NCI-H1436 treated with DMSO at 0.1 percent for 48 hours (cell line): ENCODE data around the gene SLC6A20.

Source experiments
- DNase-seq: peaks from one replicate; lab custom pipeline; 2025; lab: John Stamatoyannopoulos, UW

SLC6A20 gene, protein sequence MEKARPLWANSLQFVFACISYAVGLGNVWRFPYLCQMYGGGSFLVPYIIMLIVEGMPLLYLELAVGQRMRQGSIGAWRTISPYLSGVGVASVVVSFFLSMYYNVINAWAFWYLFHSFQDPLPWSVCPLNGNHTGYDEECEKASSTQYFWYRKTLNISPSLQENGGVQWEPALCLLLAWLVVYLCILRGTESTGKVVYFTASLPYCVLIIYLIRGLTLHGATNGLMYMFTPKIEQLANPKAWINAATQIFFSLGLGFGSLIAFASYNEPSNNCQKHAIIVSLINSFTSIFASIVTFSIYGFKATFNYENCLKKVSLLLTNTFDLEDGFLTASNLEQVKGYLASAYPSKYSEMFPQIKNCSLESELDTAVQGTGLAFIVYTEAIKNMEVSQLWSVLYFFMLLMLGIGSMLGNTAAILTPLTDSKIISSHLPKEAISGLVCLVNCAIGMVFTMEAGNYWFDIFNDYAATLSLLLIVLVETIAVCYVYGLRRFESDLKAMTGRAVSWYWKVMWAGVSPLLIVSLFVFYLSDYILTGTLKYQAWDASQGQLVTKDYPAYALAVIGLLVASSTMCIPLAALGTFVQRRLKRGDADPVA

GRCh38 chr3:45795882-45796765 is at the start of gene SLC6A20:
SLC6A20 (minus strand) TSS chr3:45796536; CDS start chr3:45796419, 117 bp downstream.
- DNase-seq: no peak

DNA sequence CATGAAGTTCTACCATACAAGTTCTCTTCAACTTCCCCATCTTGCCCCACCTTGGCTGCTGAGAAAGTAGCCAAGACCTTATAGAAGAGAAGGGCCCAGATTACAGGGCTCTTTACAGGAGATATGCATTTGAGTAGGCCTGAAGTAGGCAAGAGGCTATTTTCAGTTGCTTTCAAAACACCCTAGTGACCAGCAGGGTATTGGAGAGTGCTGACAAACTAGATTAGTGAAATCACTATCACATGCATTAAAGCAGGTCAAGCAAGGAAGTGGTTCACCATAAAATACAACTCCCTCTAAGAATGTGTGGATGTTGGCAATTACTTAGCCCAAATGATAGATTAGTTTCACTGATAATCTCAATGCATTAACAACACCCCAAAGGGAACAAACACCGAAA is 48.3 kb upstream of the SLC6A20 start:
- no peak for DNase-seq

- DNase-seq: no peak
Measured at GRCh38 chr3:45842851-45843625, 46.7 kb upstream of the SLC6A20 start.

- peak; percentile 34 for DNase-seq
Measured at GRCh38 chr3:45841757-45842491, 45.6 kb upstream of the SLC6A20 start, which contains the start of gene LZTFL1. LZTFL1 (minus strand) TSS chr3:45842119; CDS start chr3:45841991, 128 bp downstream.

DNA sequence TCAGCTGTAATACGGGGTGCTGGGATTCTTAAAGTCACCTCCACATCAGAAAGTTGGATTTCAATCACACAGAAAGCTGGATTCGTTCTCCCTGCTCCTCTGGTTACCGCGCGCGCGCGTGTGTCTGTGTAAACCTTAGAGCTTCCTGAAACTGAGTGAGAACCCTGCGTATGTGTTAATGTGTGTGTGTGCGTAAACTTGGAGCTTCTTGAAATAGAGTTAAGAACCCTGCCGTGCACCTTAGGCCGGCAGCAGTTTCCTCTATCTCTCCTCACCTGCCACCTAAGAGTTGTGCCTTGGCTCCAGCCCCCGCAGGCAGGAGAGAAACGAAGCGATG is 45.1 kb upstream of the SLC6A20 start:
- DNase-seq: no peak

DNA sequence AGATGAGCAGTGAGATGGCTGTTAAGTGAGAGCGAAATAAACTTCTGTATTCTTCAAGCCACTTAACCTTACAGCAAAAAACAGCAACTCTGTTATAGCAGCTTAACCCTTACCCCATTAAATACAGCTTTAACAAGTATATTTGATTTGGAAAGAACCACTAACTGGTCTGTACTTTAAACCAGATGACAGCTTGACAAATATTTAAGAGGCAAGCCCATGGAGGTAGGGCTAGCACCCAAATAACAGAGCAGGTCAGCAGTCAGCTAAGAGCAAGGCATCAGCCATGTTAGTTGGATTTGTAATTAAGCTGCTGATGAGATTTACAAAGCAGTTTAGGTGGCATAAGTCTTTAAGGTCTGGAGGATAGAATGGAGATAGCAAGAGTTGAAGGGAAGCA is 42.1 kb upstream of the SLC6A20 start:
- no peak for DNase-seq

DNA sequence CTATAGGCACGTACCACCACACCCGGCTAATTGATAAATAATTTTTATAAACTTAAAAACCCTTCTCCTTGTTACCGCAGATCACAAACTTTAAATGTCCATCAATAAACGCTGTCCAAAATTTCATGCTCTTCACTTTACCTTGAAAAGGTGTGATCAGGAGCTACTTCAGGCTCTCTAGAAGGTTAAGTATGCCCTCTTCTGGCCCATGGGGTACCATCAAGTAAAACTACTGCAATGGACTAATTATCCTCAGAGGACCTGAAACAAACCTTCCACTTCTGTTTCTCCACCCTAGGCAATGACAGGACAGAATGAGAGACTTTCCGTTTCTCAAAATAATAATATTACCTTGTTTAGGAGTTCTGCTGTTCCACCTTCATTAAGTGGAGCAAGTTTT is 36.4 kb upstream of the SLC6A20 start:
- no peak for DNase-seq

DNA sequence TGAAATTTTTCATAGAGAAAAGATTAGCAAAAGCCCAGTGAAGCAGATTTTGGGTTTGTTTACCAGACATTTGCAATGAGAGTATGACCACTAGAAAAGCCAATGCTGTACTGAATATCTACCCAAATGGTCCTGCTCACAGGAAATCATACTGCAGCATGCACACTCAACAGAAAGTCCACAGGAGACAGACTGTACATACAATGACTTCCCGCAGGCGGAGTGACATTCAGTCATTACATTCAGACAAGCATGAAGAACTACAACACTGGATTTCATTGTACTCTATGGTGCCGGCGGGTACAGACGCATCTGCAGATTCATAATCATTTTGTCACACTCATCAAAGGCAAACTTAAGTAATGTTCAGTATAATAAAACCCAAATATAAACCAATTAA is 33.8 kb upstream of the SLC6A20 start:
- no peak for DNase-seq

DNA sequence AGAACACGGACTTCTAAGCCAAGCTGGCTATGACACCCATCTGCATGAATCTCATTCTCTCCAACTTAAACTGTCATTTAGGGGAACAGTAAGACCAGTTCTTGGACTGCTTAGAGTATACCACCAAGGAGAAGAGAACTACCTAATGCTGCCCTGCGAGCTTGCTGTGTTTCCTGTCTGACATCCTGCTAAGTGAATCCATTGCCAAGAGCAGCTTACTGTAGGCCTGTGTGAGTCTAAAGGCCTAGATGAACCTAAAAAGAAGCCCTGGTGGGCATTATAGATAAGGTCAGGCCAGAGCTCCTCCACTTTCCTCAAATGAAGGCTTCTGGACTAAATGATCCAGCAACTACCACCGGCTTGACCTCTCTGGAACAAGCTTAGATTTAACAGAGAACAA is 30.6 kb upstream of the SLC6A20 start:
- no peak for DNase-seq

DNA sequence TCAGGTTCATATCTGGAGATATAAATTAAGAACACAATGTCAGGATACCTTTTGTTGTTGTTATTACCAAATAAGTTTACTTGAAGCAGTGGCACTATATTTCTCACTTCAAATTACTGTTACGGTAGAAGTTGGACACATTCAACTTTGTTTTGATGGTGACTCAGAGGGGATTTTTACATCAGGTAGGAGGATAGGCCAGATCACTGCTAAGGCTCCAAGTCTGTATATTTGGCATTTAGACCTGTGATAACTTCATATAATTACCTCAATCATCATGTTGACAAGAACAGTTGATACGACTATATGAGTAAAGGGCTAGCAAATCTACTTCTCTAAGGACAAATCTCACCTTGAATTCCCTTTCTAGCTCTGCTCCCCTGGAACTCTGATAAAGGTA is 30.0 kb upstream of the SLC6A20 start:
- no peak for DNase-seq

- DNase-seq: no peak
Measured at GRCh38 chr3:45821127-45821526, 24.8 kb upstream of the SLC6A20 start.

DNA sequence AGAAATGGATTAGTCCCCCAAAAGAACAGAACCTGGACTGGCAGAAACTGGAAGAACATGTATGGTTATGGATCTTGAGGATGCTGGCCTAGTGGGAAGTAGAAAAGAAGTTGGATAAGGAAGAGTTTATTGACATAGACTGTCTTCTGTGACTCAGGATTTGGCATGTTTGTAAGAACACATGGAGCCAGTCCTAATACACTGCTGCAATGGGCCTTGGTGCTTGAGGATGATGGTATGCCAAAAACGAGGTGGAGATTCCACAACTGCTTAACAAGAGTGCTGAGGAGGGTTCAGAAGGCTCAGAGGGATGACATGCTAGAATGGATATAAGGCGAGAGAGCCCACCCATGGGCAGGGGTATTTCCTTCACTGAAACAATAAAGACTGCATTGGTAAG is 23.2 kb upstream of the SLC6A20 start:
- no peak for DNase-seq

DNA sequence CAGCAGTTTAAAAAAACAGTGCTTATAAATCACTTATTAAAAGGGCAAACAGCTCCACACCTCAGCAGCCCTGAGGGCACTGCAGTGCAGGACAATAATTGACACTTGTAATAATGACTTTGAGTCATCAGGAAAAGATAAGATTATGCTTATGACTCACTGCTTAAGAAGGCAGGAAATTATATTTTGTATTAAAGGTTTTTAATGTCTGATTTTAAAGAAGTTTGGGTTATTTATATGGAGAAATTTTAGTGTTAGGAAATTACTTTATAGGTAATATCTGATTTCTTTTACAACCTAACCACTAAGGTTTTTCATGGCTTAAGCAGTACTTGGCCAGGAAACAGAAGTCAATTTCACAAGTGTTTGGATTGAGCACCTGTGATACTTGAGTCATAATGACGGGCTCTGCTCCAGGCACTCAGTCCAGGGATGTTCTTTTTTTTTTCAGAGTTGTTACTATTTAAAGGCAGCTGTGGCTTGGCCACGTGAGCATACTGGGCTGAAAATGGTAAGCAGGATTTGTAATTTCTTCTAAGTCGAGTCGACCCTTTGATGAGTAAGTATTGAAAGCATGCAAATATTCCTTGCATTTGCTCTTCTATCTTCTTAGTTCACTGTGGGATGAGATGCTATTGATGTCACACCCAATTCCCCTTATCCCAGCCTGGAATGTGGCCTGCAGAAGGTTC is 21.6 kb upstream of the SLC6A20 start:
- peak; percentile 12 for DNase-seq

DNA sequence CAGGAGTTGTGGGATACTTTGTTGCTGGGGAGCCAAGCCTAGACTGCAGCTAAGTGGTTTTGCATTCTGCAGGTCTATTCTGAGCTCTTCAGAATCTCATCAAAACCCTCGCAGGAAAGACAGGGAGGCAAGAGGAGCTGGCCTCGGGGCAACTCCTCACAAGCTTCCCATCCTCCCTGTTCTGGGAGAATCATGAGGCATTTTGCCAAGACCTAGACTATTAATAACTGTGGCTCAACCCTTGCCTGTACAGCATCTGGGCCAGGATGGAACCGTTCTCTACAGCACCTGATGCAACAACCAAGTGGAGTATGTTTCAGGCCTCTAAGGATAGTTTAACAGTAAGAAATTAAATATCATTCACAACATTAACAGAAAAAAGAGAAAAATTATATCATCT is 20.2 kb upstream of the SLC6A20 start:
- DNase-seq: no peak

DNA sequence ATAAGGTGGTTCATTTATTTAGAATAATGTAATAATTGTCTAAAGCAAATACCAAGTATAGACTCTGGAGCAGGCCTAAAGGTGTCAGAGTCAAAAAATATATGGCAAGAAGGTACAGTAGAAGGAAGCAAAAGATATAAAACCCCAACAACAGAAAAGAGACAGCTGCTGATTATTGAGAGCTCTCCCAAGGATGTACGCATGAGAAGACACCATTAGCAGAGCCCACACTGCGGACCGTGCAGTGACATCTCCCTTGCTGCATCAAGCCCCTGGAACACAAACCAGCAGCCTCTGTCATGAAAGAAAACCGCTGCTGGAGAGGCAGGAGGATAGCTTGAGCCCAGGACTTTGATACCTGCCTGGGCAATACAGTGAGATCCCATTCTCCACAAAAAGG is 18.0 kb upstream of the SLC6A20 start:
- no peak for DNase-seq

GRCh38 chr3:45807681-45808540 is 11.6 kb upstream of the SLC6A20 start:
- DNase-seq: peak; percentile 43

GRCh38 chr3:45807133-45807532 is 10.8 kb upstream of the SLC6A20 start:
- DNase-seq: no peak

- no peak for DNase-seq
Measured at GRCh38 chr3:45806072-45806471, 9.7 kb upstream of the SLC6A20 start.

DNA sequence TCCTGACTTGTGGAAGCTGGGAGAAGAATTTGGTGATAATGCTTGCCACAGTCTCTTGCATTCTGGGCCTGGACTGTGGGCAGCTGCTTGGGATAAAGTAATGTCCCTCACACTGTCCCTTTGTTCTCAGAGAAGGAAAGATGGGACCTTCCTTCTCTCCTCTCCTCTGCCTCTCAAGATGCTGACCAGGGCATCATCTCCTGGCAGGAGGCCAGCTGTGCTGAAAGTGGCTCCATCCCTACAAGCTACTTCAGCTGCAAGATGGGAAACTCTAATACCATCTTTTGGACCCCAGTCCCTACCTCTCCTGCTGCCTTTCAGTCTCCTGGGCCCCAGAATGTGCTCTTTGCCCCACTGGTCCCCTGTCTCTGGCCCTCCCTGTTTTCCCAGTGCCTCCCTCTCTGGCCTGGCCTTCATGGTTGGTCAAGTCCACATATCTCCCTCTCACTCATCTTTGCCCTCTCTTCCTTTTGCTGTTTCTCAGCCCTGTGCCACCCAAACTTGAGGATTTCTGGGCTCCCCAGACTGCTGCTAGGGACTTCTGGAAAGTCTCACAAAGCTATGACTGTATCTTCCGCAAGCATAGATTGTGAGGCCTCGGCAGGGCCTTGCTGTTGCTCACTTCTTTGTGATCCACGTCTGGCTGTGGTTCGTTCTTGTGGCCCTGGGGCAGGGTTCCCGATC is 7.1 kb upstream of the SLC6A20 start:
- no peak for DNase-seq
